OCI-LY1 (cell line): ENCODE data around the gene AP2S1.

Experiments
- H2AFZ ChIP-seq: fragments of 200-600 bp; sonication (generic), shearing (Covaris generic); 2 replicates; pipeline ENCODE4 v1.6.0; 2014; ENCODE audit warnings: antibody characterized with exemption, mild to moderate bottlenecking, low read length
- H3F3A ChIP-seq: fragments of 200-600 bp; sonication (generic), shearing (Covaris generic); 2 replicates; pipeline ENCODE4 v1.6.0; 2014; ENCODE audit warnings: mild to moderate bottlenecking, antibody characterized with exemption, low read length, moderate library complexity; ENCODE audit not compliant: insufficient read depth
- H3K27ac ChIP-seq: fragments of 200-600 bp; sonication (generic); 2 replicates; pipeline ENCODE4 v1.5.1; 2014; ENCODE audit warnings: low read length, mixed run types, mild to moderate bottlenecking, low read depth; ENCODE audit not compliant: poor library complexity, severe bottlenecking
- H3K27me3 ChIP-seq: fragments of 200-600 bp; sonication (generic); 2 replicates; pipeline ENCODE4 v1.6.0; 2014; ENCODE audit warnings: antibody characterized with exemption, mild to moderate bottlenecking, low read length, moderate library complexity; ENCODE audit not compliant: insufficient read depth
- H3K36me3 ChIP-seq: fragments of 200-600 bp; sonication (generic); 2 replicates; pipeline ENCODE4 v1.6.1; 2014; ENCODE audit warnings: mild to moderate bottlenecking, antibody characterized with exemption, low read length, moderate library complexity, mixed read lengths; ENCODE audit not compliant: insufficient read depth
- H3K4me1 ChIP-seq: fragments of 200-600 bp; sonication (generic); 2 replicates; pipeline ENCODE4 v1.5.1; 2014; ENCODE audit warnings: mild to moderate bottlenecking, low read length, moderate library complexity; ENCODE audit not compliant: insufficient read depth, severe bottlenecking
- H3K4me2 ChIP-seq: fragments of 200-600 bp; sonication (generic), shearing (Covaris generic); 2 replicates; pipeline ENCODE4 v1.6.1; 2014; ENCODE audit warnings: low read length
- H3K4me3 ChIP-seq: fragments of 200-600 bp; sonication (generic); 2 replicates; pipeline ENCODE4 v1.5.1; 2014; ENCODE audit warnings: low read length, low read depth, mild to moderate bottlenecking, mixed read lengths; ENCODE audit not compliant: poor library complexity, severe bottlenecking
- H3K79me2 ChIP-seq: fragments of 200-600 bp; shearing (Covaris generic); 2 replicates; pipeline ENCODE4 v1.6.1; 2016; ENCODE audit warnings: mixed run types, low read length, mixed read lengths; ENCODE audit not compliant: insufficient read depth
- H3K9ac ChIP-seq: fragments of 200-600 bp; sonication (generic), shearing (Covaris generic); 2 replicates; pipeline ENCODE4 v1.6.1; 2014; ENCODE audit warnings: mild to moderate bottlenecking, low read length, mixed read lengths
- H3K9me2 ChIP-seq: fragments of 200-600 bp; sonication (generic), shearing (Covaris generic); 2 replicates; pipeline ENCODE4 v1.6.1; 2014; ENCODE audit warnings: low read depth, mild to moderate bottlenecking, low read length, mixed read lengths
- H3K9me3 ChIP-seq: fragments of 200-600 bp; shearing (Covaris generic); 2 replicates; pipeline ENCODE4 v1.6.1; 2014; ENCODE audit warnings: low read length, mixed read lengths
- H4K20me1 ChIP-seq: fragments of 200-600 bp; sonication (generic), shearing (Covaris generic); 2 replicates; pipeline ENCODE4 v1.6.0; 2016; ENCODE audit warnings: mild to moderate bottlenecking, low read length; ENCODE audit not compliant: insufficient read depth
- CTCF ChIP-seq: fragments of 200-600 bp; sonication (generic), shearing (Covaris generic); IDR thresholded peaks from 2 replicates; pipeline ENCODE4 v1.5.1; 2017; ENCODE audit warnings: mild to moderate bottlenecking, antibody characterized with exemption, low read length, moderate library complexity, mixed read lengths
- EZH2 ChIP-seq: fragments of 200-600 bp; sonication (generic), shearing (Covaris generic); IDR thresholded peaks from 2 replicates; pipeline ENCODE4 v1.8.0; 2017; ENCODE audit warnings: borderline replicate concordance, mixed run types, mild to moderate bottlenecking, antibody characterized with exemption, low read length, moderate library complexity, mixed read lengths

AP2S1 gene

DNA sequence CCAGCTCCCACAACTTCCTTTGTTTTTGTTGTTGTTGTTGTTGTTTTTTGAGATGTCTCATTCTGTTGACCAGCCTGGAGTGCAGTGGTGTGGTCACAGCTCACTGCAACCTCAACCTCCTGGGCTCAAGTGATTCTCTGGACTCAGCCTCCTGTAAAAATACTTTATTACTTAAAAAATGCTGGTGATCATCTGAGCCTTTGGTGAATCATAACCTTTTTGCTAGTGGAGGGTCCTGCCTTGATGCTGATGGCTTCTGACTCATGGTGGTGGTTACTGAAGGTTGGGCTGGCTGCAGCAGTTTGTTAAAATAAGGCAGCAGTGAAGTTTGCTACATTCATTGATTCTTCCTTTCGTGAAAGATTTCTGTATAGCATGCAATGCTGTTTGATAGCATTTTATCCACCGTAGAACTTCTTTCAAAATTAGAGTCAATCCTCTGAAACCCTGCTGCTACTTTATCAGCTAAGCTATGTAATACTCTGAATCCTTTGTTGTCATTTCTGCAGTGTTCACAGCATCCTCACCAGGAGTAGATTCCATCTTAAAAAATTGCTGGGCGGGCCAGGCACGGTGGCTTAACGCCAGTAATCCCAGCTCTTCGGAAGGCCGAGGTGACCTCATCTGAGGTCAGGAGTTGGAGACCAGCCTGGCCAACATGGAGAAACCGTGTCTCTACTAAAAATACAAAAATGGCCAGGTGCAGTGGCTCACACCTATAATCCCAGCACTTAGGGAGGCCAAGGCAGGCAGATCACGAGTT, 28.1 kb upstream of the AP2S1 start:
- Histone ChIP-seq H2AFZ (no peak overlapping the region), H3K27me3 (no peaks in the 10 kb centered on the region), H3K4me1 (no peaks in the 10 kb centered on the region), H3K27ac (no peak overlapping the region), H3K79me2 (peaks cover 52% of the 10 kb centered on the region), H3K9me3 (no peaks in the 10 kb centered on the region), H3K4me3 (no peak overlapping the region), H3F3A (no peaks in the 10 kb centered on the region), H3K4me2 (no peak overlapping the region), H3K9me2 (no peaks in the 10 kb centered on the region), H3K9ac (no peak overlapping the region), H3K36me3 (peaks cover 6% of the 10 kb centered on the region; the same call in 1 of the 2 replicates), H4K20me1 (no peaks in the 10 kb centered on the region)
- TF ChIP-seq CTCF (no peak), EZH2 (no peak)

- TF ChIP-seq CTCF (no peak), EZH2 (no peak)
- H3K27ac ChIP-seq = no peak overlapping the region
- peaks cover 67% of the 10 kb centered on the region for H3K79me2 ChIP-seq
- H3K9me3 ChIP-seq = no peaks in the 10 kb centered on the region
- H3K4me2 ChIP-seq = no peak overlapping the region
- H3K4me1 ChIP-seq = no peaks in the 10 kb centered on the region
- no peak overlapping the region for H3K4me3 ChIP-seq
- H3K9ac ChIP-seq = no peak overlapping the region
- no peaks in the 10 kb centered on the region for H3K9me2 ChIP-seq
- no peaks in the 10 kb centered on the region for H4K20me1 ChIP-seq
- peaks cover 6% of the 10 kb centered on the region; the same call in 1 of the 2 replicates for H3K36me3 ChIP-seq
- no peak overlapping the region for H2AFZ ChIP-seq
- H3F3A ChIP-seq = no peaks in the 10 kb centered on the region
- no peaks in the 10 kb centered on the region for H3K27me3 ChIP-seq
These were observed 25.0 kb upstream of the AP2S1 start for GRCh38 chr19:46875657-46876056.

- Histone ChIP-seq H3K4me1 (no peaks in the 10 kb centered on the region), H3K79me2 (peaks cover 67% of the 10 kb centered on the region), H3K4me3 (no peak overlapping the region)
These were observed 24.6 kb upstream of the AP2S1 start for GRCh38 chr19:46875234-46875633.

More at GRCh38 chr19:46875234-46875633, 24.6 kb upstream of the AP2S1 start:
- no peaks in the 10 kb centered on the region for H4K20me1 ChIP-seq
- no peaks in the 10 kb centered on the region for H3F3A ChIP-seq
- no peaks in the 10 kb centered on the region for H3K9me2 ChIP-seq
- no peaks in the 10 kb centered on the region for H3K9me3 ChIP-seq
- no peaks in the 10 kb centered on the region for H3K27me3 ChIP-seq
- TF ChIP-seq EZH2 = no peak
- no peak for TF ChIP-seq CTCF
- H2AFZ ChIP-seq = no peak overlapping the region
- H3K27ac ChIP-seq = no peak overlapping the region
- H3K9ac ChIP-seq = no peak overlapping the region
- no peak overlapping the region for H3K4me2 ChIP-seq
- peaks cover 6% of the 10 kb centered on the region; the same call in 1 of the 2 replicates for H3K36me3 ChIP-seq
